Liver (tissue), 9 donors: ENCODE measurements around the gene EPHB2. TPM values are rescaled to one million over a fixed set of nuclear protein-coding genes. Genes with fewer than 3 reads are reported as not detected.

Source experiments
- DNase-seq: peaks from one replicate; pipeline ENCODE4 v3.0.0-alpha.2; 2017; ENCODE audit warnings: low spot score
- H3K27ac ChIP-seq, 2 donors: one replicate each; pipeline ENCODE4 v1.7.0; 2013; ENCODE audit warnings: inconsistent platforms in 2 of 2, low read length in 2 of 2, control low read depth in 1 of 2, low read depth in 1 of 2, mild to moderate bottlenecking in 1 of 2
- H3K27me3 ChIP-seq, 4 donors: one replicate each; pipeline versions ENCODE4 v1.6.1 to v1.7.0; 2013; ENCODE audit warnings: low read length in 3 of 4, inconsistent platforms in 1 of 4, mild to moderate bottlenecking in 1 of 4, moderate library complexity in 1 of 4; ENCODE audit not compliant: control insufficient read depth in 4 of 4, insufficient read depth in 4 of 4
- H3K36me3 ChIP-seq, 4 donors: one replicate each; pipeline versions ENCODE4 v1.6.1 to v1.7.0; 2013; ENCODE audit warnings: low read length in 3 of 4, mild to moderate bottlenecking in 3 of 4, low read depth in 1 of 4, moderate library complexity in 1 of 4; ENCODE audit not compliant: control insufficient read depth in 4 of 4, insufficient read depth in 3 of 4
- H3K4me1 ChIP-seq, 4 donors: one replicate each; pipeline versions ENCODE4 v1.6.1 to v1.7.0; 2013; ENCODE audit warnings: low read length in 3 of 4, mild to moderate bottlenecking in 3 of 4, moderate library complexity in 1 of 4; ENCODE audit not compliant: control insufficient read depth in 4 of 4, insufficient read depth in 4 of 4
- H3K4me3 ChIP-seq, 3 donors: one replicate each; pipeline versions ENCODE4 v1.6.1 to v1.7.0; 2013; ENCODE audit warnings: low read length in 3 of 3, control low read depth in 1 of 3, low read depth in 1 of 3, mild to moderate bottlenecking in 1 of 3
- H3K9ac ChIP-seq, 2 donors: one replicate each; pipeline ENCODE4 v1.7.0; 2013; ENCODE audit warnings: low read length in 2 of 2, mild to moderate bottlenecking in 2 of 2, moderate library complexity in 2 of 2, control low read depth in 1 of 2, low read depth in 1 of 2
- H3K9me3 ChIP-seq, 4 donors: one replicate each; pipeline versions ENCODE4 v1.6.1 to v1.7.0; 2013; ENCODE audit warnings: low read length in 3 of 4; ENCODE audit not compliant: control insufficient read depth in 4 of 4
- EGR1 ChIP-seq, 2 donors: IDR thresholded peaks; 2 replicates each; pipeline ENCODE4 v1.6.1; 2016 to 2018; ENCODE audit warnings: antibody characterized with exemption in 2 of 2, low read depth in 2 of 2
- FOXA1 ChIP-seq: IDR thresholded peaks from 2 replicates; pipeline ENCODE4 v1.6.1; 2016; ENCODE audit warnings: antibody characterized with exemption
- FOXA2 ChIP-seq: IDR thresholded peaks from 2 replicates; pipeline ENCODE4 v1.6.1; 2016; ENCODE audit warnings: antibody characterized with exemption
- GABPA ChIP-seq, 2 donors: IDR thresholded peaks in 1 of 2; conservative IDR thresholded peaks in 1 of 2; 2 replicates each; pipeline ENCODE4 v1.6.1; 2016; ENCODE audit warnings: antibody characterized with exemption in 2 of 2, mild to moderate bottlenecking in 1 of 2, moderate library complexity in 1 of 2
- HNF4A ChIP-seq, 2 donors: conservative IDR thresholded peaks; 2 replicates each; pipeline ENCODE4 v1.6.1; 2016; ENCODE audit warnings: antibody characterized with exemption in 2 of 2, mild to moderate bottlenecking in 2 of 2
- HNF4G ChIP-seq: IDR thresholded peaks from 2 replicates; pipeline ENCODE4 v1.6.1; 2016; ENCODE audit warnings: antibody characterized with exemption
- JUND ChIP-seq, 2 donors: IDR thresholded peaks; 2 replicates each; pipeline ENCODE4 v1.6.1; 2016; ENCODE audit warnings: antibody characterized with exemption in 2 of 2
- NR2F2 ChIP-seq: IDR thresholded peaks from 2 replicates; pipeline ENCODE4 v1.6.1; 2016; ENCODE audit warnings: antibody characterized with exemption
- RAD21 ChIP-seq, 2 donors: IDR thresholded peaks; 2 replicates each; pipeline ENCODE4 v1.6.1; 2016; ENCODE audit warnings: antibody characterized with exemption in 2 of 2, mild to moderate bottlenecking in 2 of 2
- RXRA ChIP-seq, 2 donors: IDR thresholded peaks; 2 replicates each; pipeline ENCODE4 v1.6.1; 2017 to 2018; ENCODE audit warnings: antibody characterized with exemption in 2 of 2, mild to moderate bottlenecking in 1 of 2
- SP1 ChIP-seq: IDR thresholded peaks from 2 replicates; pipeline ENCODE4 v1.6.1; 2018; ENCODE audit warnings: antibody characterized with exemption, mild to moderate bottlenecking
- TAF1 ChIP-seq: conservative IDR thresholded peaks from 2 replicates; pipeline ENCODE4 v1.6.1; 2016; ENCODE audit warnings: antibody characterized with exemption, mild to moderate bottlenecking
- YY1 ChIP-seq: IDR thresholded peaks from 2 replicates; pipeline ENCODE4 v1.6.1; 2016; ENCODE audit warnings: antibody characterized with exemption, mild to moderate bottlenecking
- WGBS: extraction: QIAGEN DNeasy Blood & Tissue Kit; methylation state at CpG from one replicate; pipeline ENCODE4 v1.1.7; 2013; 5-methylcytosine and 5-hydroxymethylcytosine counted together
- polyA plus RNA-seq, 2 donors: library from polyadenylated mRNA; stranded (reverse) in 1 of 2; unstranded in 1 of 2; fragments of 200-250 nt in 1 of 2; fragments of >200 nt in 1 of 2; fragmentation: Nextera tagmentation in 1 of 2; extraction: Ambion mirVana in 1 of 2; gene quantifications; one replicate each; pipeline versions ENCODE4 v1.2.1 to v1.2.3, GENCODE V29; 2013 to 2015
- total RNA-seq, 2 donors: library from RNA; depleted of rRNA; stranded (reverse); fragments of >200 nt; gene quantifications; one replicate each; pipeline ENCODE4 v1.2.3, GENCODE V29; 2014
- TF ChIP-seq, protein P1 (sequence below): IDR thresholded peaks from 2 replicates; pipeline ENCODE4 v1.6.1; 2016; ENCODE audit warnings: antibody characterized with exemption
- TF ChIP-seq, protein P2 (sequence below): IDR thresholded peaks from 2 replicates; pipeline ENCODE4 v1.6.1; 2016; ENCODE audit warnings: antibody characterized with exemption, mild to moderate bottlenecking
- TF ChIP-seq, protein P3 (sequence below): IDR thresholded peaks from 2 replicates; pipeline ENCODE4 v1.6.1; 2016; ENCODE audit warnings: antibody characterized with exemption
- TF ChIP-seq, protein P4 (sequence below): IDR thresholded peaks from 2 replicates; pipeline ENCODE4 v1.6.1; 2016; ENCODE audit warnings: antibody characterized with exemption
- TF ChIP-seq, protein P5 (sequence below): fragments of 150-350 bp; IDR thresholded peaks from 2 replicates; pipeline ENCODE4 v1.5.1; 2017; ENCODE audit warnings: improper control_type of control experiment, low read depth, low read length; ENCODE audit not compliant: missing input control
- donor health status: healthy.
- donor health status: healthy.
- donor health status: healthy.
- donor health status: healthy.
- donor health status: healthy.

EPHB2 gene
- total and polyA plus RNA-seq, 4 donors, result 0.07 to 1.0 (median 0.38) TPM

DNA sequence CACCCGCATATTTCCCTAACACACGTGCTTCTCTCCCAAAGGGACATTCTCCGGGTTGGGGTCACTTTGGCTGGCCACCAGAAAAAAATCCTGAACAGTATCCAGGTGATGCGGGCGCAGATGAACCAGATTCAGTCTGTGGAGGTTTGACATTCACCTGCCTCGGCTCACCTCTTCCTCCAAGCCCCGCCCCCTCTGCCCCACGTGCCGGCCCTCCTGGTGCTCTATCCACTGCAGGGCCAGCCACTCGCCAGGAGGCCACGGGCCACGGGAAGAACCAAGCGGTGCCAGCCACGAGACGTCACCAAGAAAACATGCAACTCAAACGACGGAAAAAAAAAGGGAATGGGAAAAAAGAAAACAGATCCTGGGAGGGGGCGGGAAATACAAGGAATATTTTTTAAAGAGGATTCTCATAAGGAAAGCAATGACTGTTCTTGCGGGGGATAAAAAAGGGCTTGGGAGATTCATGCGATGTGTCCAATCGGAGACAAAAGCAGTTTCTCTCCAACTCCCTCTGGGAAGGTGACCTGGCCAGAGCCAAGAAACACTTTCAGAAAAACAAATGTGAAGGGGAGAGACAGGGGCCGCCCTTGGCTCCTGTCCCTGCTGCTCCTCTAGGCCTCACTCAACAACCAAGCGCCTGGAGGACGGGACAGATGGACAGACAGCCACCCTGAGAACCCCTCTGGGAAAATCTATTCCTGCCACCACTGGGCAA lies 202.9 kb downstream of the EPHB2 start:
- Histone ChIP-seq H3K4me1 (no peaks in the 10 kb centered on the region), H3K9me3 (no peaks in the 10 kb centered on the region), H3K9ac (no peak overlapping the region), H3K27me3 (peaks cover 0 to 2% (median 0%) of the 10 kb centered on the region in 4 donors), H3K4me3 (no peak overlapping the region), H3K36me3 (no peaks in the 10 kb centered on the region), H3K27ac (no peak overlapping the region)
- WGBS, result 78% methylated on average over 24 of the region's 24 CpGs
- DNase-seq, result no peak
- TF ChIP-seq RAD21 (IDR thresholded peaks at IDR 0.05) (no peak), TAF1 (no peak), FOXA2 (no peak), GABPA (IDR thresholded peaks at IDR 0.05 in 1 of 2, conservative IDR thresholded peaks at IDR 0.05 in 1 of 2) (no peak), NR2F2 (no peak), EGR1 (IDR thresholded peaks at IDR 0.05; ENCODE audit: low read depth in 2 of 2) (no peak), SP1 (no peak), JUND (IDR thresholded peaks at IDR 0.05) (no peak), HNF4G (no peak), YY1 (no peak), HNF4A (conservative IDR thresholded peaks at IDR 0.05) (no peak), RXRA (IDR thresholded peaks at IDR 0.05) (no peak), FOXA1 (no peak)
- TF ChIP-seq, protein P1, sequence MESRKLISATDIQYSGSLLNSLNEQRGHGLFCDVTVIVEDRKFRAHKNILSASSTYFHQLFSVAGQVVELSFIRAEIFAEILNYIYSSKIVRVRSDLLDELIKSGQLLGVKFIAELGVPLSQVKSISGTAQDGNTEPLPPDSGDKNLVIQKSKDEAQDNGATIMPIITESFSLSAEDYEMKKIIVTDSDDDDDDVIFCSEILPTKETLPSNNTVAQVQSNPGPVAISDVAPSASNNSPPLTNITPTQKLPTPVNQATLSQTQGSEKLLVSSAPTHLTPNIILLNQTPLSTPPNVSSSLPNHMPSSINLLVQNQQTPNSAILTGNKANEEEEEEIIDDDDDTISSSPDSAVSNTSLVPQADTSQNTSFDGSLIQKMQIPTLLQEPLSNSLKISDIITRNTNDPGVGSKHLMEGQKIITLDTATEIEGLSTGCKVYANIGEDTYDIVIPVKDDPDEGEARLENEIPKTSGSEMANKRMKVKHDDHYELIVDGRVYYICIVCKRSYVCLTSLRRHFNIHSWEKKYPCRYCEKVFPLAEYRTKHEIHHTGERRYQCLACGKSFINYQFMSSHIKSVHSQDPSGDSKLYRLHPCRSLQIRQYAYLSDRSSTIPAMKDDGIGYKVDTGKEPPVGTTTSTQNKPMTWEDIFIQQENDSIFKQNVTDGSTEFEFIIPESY, result no peak
- TF ChIP-seq, protein P2, sequence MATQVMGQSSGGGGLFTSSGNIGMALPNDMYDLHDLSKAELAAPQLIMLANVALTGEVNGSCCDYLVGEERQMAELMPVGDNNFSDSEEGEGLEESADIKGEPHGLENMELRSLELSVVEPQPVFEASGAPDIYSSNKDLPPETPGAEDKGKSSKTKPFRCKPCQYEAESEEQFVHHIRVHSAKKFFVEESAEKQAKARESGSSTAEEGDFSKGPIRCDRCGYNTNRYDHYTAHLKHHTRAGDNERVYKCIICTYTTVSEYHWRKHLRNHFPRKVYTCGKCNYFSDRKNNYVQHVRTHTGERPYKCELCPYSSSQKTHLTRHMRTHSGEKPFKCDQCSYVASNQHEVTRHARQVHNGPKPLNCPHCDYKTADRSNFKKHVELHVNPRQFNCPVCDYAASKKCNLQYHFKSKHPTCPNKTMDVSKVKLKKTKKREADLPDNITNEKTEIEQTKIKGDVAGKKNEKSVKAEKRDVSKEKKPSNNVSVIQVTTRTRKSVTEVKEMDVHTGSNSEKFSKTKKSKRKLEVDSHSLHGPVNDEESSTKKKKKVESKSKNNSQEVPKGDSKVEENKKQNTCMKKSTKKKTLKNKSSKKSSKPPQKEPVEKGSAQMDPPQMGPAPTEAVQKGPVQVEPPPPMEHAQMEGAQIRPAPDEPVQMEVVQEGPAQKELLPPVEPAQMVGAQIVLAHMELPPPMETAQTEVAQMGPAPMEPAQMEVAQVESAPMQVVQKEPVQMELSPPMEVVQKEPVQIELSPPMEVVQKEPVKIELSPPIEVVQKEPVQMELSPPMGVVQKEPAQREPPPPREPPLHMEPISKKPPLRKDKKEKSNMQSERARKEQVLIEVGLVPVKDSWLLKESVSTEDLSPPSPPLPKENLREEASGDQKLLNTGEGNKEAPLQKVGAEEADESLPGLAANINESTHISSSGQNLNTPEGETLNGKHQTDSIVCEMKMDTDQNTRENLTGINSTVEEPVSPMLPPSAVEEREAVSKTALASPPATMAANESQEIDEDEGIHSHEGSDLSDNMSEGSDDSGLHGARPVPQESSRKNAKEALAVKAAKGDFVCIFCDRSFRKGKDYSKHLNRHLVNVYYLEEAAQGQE, result no peak
- TF ChIP-seq, protein P3, sequence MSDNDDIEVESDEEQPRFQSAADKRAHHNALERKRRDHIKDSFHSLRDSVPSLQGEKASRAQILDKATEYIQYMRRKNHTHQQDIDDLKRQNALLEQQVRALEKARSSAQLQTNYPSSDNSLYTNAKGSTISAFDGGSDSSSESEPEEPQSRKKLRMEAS, result no peak
- TF ChIP-seq, protein P4, sequence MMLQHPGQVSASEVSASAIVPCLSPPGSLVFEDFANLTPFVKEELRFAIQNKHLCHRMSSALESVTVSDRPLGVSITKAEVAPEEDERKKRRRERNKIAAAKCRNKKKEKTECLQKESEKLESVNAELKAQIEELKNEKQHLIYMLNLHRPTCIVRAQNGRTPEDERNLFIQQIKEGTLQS, result no peak
- TF ChIP-seq, protein P5, sequence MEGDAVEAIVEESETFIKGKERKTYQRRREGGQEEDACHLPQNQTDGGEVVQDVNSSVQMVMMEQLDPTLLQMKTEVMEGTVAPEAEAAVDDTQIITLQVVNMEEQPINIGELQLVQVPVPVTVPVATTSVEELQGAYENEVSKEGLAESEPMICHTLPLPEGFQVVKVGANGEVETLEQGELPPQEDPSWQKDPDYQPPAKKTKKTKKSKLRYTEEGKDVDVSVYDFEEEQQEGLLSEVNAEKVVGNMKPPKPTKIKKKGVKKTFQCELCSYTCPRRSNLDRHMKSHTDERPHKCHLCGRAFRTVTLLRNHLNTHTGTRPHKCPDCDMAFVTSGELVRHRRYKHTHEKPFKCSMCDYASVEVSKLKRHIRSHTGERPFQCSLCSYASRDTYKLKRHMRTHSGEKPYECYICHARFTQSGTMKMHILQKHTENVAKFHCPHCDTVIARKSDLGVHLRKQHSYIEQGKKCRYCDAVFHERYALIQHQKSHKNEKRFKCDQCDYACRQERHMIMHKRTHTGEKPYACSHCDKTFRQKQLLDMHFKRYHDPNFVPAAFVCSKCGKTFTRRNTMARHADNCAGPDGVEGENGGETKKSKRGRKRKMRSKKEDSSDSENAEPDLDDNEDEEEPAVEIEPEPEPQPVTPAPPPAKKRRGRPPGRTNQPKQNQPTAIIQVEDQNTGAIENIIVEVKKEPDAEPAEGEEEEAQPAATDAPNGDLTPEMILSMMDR, result no peak
